Calu3 (cell line): ENCODE data around the gene EPB41L5. TPM values are rescaled to one million over a fixed set of nuclear protein-coding genes. Genes with fewer than 3 reads are reported as not detected.
A peak's percentile ranks its signal among the peaks of the same experiment; 100 is the strongest.

Experiments
- BruUV-seq: library from RNA; stranded (reverse); fragments of 400-500 nt; replicated peaks from 2 replicates; lab custom pipeline; 2021; lab: Mats Ljungman, UMichigan
- CTCF ChIA-PET: fragments of 300-600 bp; sonication (Branson Sonifier 250); formaldehyde crosslinking; loops from one replicate; lab custom pipeline; 2022; ENCODE audit warnings: antibody characterized with exemption; lab: Charles Lee
- DNase-seq: peaks from one replicate; pipeline ENCODE4 v3.0.0; 2022
- H3K27ac Mint-ChIP-seq: one replicate; pipeline ENCODE4 v1.8.0; 2022; ENCODE audit warnings: mixed read lengths; ENCODE audit not compliant: unreplicated experiment
- H3K27me3 Mint-ChIP-seq: one replicate; pipeline ENCODE4 v1.8.0; 2022; ENCODE audit warnings: mixed read lengths; ENCODE audit not compliant: unreplicated experiment
- H3K36me3 Mint-ChIP-seq: one replicate; pipeline ENCODE4 v1.8.0; 2022; ENCODE audit warnings: mild to moderate bottlenecking, moderate library complexity, mixed read lengths; ENCODE audit not compliant: insufficient read depth, unreplicated experiment
- H3K4me1 Mint-ChIP-seq: one replicate; pipeline ENCODE4 v1.8.0; 2022; ENCODE audit warnings: mild to moderate bottlenecking, low read depth, mixed read lengths; ENCODE audit not compliant: unreplicated experiment
- H3K4me3 Mint-ChIP-seq: one replicate; pipeline ENCODE4 v1.8.0; 2022; ENCODE audit warnings: mild to moderate bottlenecking, low read depth, moderate library complexity, mixed read lengths; ENCODE audit not compliant: unreplicated experiment
- H3K9me3 Mint-ChIP-seq: one replicate; pipeline ENCODE4 v1.8.0; 2022; ENCODE audit warnings: low read depth, mixed read lengths; ENCODE audit not compliant: unreplicated experiment
- intact Hi-C: fragments of 100-400 bp; cut with micrococcal nuclease; formaldehyde crosslinking; loops from one replicate; pipeline ENCODE4 v1.10.0; 2022; ENCODE audit not compliant: unreplicated experiment
- total RNA-seq: library from RNA; stranded (reverse); gene quantifications from 2 replicates; pipeline ENCODE4 v1.2.3, GENCODE V29; 2022
- TF ChIP-seq, protein P1 (sequence below): fragments of 200-600 bp; IDR thresholded peaks from one replicate; pipeline ENCODE4 v1.8.0; 2022; ENCODE audit warnings: antibody characterized with exemption; ENCODE audit not compliant: unreplicated experiment

The EPB41L5 gene
- total RNA-seq, 1 experiment from 2014 or later, result 27.7 TPM

DNA sequence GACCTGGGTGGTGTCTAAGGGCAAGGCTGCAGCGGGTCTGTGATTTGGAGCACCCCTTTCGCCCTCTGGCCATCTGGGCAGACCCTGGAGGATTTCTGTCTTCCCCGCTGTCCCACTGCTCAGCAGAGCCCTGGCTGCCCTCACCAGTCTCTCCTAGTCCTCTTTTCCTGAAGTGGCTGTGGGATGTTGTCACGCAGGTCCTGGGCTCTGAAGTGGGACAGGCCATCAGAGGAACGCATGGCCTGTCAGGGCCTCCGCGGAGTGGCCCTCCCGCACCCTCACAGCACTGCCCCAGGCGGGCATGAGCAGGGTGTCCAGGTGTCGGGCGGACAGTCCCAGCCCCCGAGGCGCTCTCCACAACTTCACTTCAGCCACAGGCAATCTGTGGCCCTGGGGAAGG is 211.4 kb downstream of the EPB41L5 start:
- peaks cover 42% of the 10 kb centered on the region for H3K36me3 Mint-ChIP-seq
- CTCF ChIA-PET, result no interaction called here
- peak overlapping the region; percentile 58 for H3K27ac Mint-ChIP-seq
- H3K4me1 Mint-ChIP-seq, result peaks cover 15% of the 10 kb centered on the region
- H3K27me3 Mint-ChIP-seq, result no peaks in the 10 kb centered on the region
- no TSS peak for BruUV-seq
- no peak for DNase-seq
- TF ChIP-seq, protein P1, sequence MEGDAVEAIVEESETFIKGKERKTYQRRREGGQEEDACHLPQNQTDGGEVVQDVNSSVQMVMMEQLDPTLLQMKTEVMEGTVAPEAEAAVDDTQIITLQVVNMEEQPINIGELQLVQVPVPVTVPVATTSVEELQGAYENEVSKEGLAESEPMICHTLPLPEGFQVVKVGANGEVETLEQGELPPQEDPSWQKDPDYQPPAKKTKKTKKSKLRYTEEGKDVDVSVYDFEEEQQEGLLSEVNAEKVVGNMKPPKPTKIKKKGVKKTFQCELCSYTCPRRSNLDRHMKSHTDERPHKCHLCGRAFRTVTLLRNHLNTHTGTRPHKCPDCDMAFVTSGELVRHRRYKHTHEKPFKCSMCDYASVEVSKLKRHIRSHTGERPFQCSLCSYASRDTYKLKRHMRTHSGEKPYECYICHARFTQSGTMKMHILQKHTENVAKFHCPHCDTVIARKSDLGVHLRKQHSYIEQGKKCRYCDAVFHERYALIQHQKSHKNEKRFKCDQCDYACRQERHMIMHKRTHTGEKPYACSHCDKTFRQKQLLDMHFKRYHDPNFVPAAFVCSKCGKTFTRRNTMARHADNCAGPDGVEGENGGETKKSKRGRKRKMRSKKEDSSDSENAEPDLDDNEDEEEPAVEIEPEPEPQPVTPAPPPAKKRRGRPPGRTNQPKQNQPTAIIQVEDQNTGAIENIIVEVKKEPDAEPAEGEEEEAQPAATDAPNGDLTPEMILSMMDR, result no peak
- no peaks in the 10 kb centered on the region for H3K9me3 Mint-ChIP-seq
- H3K4me3 Mint-ChIP-seq, result peak overlapping the region; percentile 79
- intact Hi-C loops, result no loop called here

- Mint-ChIP-seq H3K9me3 (no peaks in the 10 kb centered on the region), H3K36me3 (peaks cover 42% of the 10 kb centered on the region), H3K27me3 (no peaks in the 10 kb centered on the region), H3K4me1 (peaks cover 15% of the 10 kb centered on the region), H3K27ac (peak overlapping the region; percentile 58), H3K4me3 (peak overlapping the region; percentile 79)
- TF ChIP-seq, protein P1, result no peak
- no TSS peak for BruUV-seq
- intact Hi-C loops, result no loop called here
- CTCF ChIA-PET, result no interaction called here
- DNase-seq, result no peak
These were observed 212.1 kb downstream of the EPB41L5 start for GRCh38 chr2:120224735-120225548.

GRCh38 chr2:120225549-120226065 is 212.7 kb downstream of the EPB41L5 start:
- Mint-ChIP-seq H3K4me1 (peaks cover 8% of the 10 kb centered on the region), H3K36me3 (peaks cover 38% of the 10 kb centered on the region), H3K27ac (no peak overlapping the region), H3K27me3 (no peaks in the 10 kb centered on the region), H3K9me3 (no peaks in the 10 kb centered on the region), H3K4me3 (no peak overlapping the region)
- no TSS peak for BruUV-seq
- intact Hi-C loops, result no loop called here
- TF ChIP-seq, protein P1, result no peak
- CTCF ChIA-PET, result no interaction called here
- no peak for DNase-seq

- no peaks in the 10 kb centered on the region for H3K27me3 Mint-ChIP-seq
- H3K4me1 Mint-ChIP-seq, result peaks cover 8% of the 10 kb centered on the region
- TF ChIP-seq, protein P1, result no peak
- CTCF ChIA-PET, result no interaction called here
- BruUV-seq, result no TSS peak
- H3K36me3 Mint-ChIP-seq, result peaks cover 32% of the 10 kb centered on the region
- no peaks in the 10 kb centered on the region for H3K9me3 Mint-ChIP-seq
- H3K4me3 Mint-ChIP-seq, result no peak overlapping the region
- no peak for DNase-seq
- H3K27ac Mint-ChIP-seq, result no peak overlapping the region
- intact Hi-C loops, result no loop called here
These were observed 213.4 kb downstream of the EPB41L5 start for GRCh38 chr2:120226316-120226715.
